ENCODE measurements around the gene FRS3.

Gene FRS3

DNA sequence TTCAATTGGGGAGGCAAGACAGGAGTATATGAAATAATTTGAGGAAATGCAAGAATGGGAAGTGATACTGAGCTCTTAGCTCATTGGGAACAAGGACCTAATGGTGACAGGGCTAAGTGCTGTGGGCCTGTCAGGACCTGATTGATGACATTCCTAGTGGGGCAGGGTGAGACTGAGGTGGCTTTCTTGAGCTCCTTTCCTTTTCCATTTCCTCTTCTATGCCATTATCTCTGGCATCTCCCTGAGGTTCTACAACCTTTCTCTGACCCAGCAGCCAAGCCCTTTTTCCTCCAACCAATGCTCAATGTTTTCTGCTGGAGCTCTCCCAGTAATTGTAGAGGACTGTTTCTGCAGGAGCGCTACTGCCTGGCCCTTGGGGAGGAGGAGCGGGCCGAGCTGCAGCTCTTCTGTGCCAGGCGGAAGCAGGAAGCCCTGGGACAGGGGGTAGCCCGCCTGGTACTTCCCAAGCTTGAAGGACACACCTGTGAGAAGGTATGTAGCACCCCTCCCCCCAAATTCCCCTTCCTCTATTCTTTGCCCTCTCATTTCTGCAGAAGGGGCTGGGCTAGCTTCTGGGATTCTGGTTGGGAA, 5.0 kb upstream of the FRS3 start:
- no peak for DNase-seq (ENCODE audit: low read depth)
- no peak overlapping the region for H3K4me3 ChIP-seq (ENCODE audit: low read length)
- TF ChIP-seq, protein P1, sequence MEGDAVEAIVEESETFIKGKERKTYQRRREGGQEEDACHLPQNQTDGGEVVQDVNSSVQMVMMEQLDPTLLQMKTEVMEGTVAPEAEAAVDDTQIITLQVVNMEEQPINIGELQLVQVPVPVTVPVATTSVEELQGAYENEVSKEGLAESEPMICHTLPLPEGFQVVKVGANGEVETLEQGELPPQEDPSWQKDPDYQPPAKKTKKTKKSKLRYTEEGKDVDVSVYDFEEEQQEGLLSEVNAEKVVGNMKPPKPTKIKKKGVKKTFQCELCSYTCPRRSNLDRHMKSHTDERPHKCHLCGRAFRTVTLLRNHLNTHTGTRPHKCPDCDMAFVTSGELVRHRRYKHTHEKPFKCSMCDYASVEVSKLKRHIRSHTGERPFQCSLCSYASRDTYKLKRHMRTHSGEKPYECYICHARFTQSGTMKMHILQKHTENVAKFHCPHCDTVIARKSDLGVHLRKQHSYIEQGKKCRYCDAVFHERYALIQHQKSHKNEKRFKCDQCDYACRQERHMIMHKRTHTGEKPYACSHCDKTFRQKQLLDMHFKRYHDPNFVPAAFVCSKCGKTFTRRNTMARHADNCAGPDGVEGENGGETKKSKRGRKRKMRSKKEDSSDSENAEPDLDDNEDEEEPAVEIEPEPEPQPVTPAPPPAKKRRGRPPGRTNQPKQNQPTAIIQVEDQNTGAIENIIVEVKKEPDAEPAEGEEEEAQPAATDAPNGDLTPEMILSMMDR (conservative IDR thresholded peaks at IDR 0.05; ENCODE audit: low read depth, low read length), result no peak

DNA sequence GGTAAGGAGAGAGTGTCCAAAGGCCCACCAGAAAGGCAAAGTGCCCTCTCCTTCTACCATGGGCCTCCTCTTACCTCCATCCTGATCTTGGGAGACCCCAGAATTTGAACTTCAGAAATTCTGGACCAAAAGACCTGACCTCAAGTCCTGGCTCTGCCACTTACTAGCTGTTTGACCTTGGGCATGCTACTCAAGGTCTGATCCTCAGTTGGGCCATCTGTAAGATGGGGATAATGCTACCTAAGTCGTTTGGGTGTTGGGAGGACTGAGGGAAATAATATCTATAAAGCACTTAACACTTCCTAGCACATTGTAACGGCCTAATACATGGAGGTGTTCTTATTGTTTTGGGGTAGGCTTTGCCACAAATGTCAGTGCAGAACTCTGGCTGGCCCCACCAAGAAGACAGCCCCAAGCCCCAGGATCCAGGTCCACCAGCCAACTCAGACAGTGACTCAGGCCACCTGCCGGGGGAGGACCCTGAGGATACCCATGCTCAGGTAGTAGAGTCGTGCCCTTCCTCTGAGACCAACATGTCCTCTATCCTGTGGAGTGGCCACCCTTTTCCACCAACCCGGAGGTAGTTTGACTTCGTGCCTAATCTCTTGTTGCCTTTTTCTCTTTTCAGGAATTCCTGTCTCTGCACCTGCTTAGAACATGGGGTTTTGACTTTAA, 3.5 kb upstream of the FRS3 start:
- DNase-seq (ENCODE audit: low read depth), result no peak
- no peak overlapping the region for H3K4me3 ChIP-seq (ENCODE audit: low read length)
- TF ChIP-seq, protein P1 (conservative IDR thresholded peaks at IDR 0.05; ENCODE audit: low read depth, low read length), result no peak

DNA sequence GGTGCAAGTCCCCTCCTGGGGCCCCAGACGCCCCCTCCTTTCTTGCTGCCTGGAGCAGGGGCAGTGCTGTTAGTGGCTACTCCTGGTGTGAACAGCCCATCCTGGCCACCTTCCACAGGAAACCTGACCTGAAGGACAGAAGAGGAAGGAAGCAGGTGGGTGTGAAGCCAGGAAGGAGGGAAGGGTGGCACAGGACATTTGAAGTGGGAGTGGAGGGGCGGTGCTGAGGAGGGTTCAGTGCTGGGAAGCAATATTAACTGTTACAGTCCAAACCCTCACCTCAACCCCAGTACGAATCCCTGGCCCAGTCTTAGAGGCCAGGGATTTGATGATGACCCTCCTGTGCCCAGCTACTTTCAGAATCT, 1.6 kb upstream of the FRS3 start:
- H3K4me3 ChIP-seq (ENCODE audit: low read length), result peak overlapping the region; percentile 70
- DNase-seq (ENCODE audit: low read depth), result no peak
- TF ChIP-seq, protein P1 (conservative IDR thresholded peaks at IDR 0.05; ENCODE audit: low read depth, low read length), result no peak

- DNase-seq (ENCODE audit: low read depth), result no peak
- TF ChIP-seq, protein P1 (conservative IDR thresholded peaks at IDR 0.05; ENCODE audit: low read depth, low read length), result no peak
Measured at GRCh38 chr6:41780551-41781365, 1.1 kb upstream of the FRS3 start, which contains the start of gene PRICKLE4. Gene PRICKLE4, plus strand, starts transcription at chr6:41780782. Its CDS starts 2,692 bp downstream, at chr6:41783474.

DNA sequence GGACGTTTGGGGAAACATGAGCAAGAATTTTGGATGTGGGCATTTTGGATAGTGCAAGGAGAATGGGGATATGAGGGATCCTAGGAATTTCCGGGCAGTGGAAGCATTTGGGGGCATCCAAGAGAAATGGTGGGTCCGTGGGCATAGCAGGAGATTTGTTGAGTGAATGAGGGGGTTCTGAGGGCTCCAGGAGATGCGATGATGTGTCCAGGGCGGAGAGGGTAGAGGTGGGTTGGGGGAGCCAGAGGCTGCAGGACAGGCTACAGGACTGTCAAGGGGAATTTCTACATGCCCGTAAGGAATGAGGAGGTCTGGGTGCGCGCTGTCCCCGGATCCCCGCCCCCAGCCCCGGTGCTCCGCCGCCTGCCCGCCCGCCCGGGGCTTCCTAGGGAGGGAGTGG, 364 bp downstream of the FRS3 start:
- H3K4me3 ChIP-seq (ENCODE audit: low read length), result peak overlapping the region; percentile 67
- DNase-seq (ENCODE audit: low read depth), result no peak
- TF ChIP-seq, protein P1 (conservative IDR thresholded peaks at IDR 0.05; ENCODE audit: low read depth, low read length), result no peak

More at GRCh38 chr6:41780551-41781365, 1.1 kb upstream of the FRS3 start, which contains the start of gene PRICKLE4:
- peak within 1 kb of the TSS; percentile 70 for H3K4me3 ChIP-seq (ENCODE audit: low read length)

DNA sequence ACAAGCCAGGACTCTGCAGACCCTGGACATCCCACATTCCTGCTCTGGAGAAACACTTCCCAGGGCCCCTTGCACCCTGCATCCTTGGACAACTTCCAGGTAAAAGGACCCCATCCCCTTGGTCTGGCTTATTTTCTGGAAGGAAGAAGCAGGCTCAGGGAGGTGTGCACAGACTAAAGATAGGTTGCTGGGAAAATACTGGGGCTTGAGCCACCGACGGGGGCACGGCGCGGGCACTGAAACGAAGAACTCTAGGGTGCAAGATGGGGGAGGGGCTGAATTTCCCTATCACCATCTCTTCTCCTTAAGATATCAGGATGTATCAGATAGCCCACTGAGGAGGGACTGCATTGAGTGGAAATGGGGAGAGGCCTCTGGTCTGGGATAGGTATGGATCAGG, 805 bp downstream of the FRS3 start:
- no peak for DNase-seq (ENCODE audit: low read depth)
- peak overlapping the region; percentile 67 for H3K4me3 ChIP-seq (ENCODE audit: low read length)
- TF ChIP-seq, protein P1 (conservative IDR thresholded peaks at IDR 0.05; ENCODE audit: low read depth, low read length), result no peak
